ENCODE measurements around the gene BUB1B.
"Not testable (repeated sequence)": the region's sequence is repeated elsewhere in the genome, so short reads cannot be mapped to it uniquely, and the experiment has no call there.

Gene BUB1B

DNA sequence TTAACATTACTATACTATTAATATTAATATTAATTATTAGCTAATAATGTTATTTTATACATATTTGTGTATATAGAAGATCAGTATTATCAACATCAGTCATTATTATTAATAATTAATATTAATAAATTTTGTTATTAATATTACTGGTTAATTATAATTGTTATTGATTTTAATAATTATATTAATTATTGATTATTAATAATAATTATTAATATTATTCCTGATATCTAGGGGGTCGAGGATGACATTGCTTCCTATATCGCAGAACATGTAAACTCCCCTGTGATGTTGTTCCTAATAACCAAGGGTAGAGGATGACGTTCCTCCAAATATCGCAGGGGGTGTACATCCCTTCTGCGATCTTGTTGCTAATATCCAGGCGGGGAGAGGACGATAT lies 34.9 kb upstream of the BUB1B start:
- DNase-seq (ENCODE audit: insufficient read length, low spot score) (no peak), FAIRE-seq (no peak)
- TF ChIP-seq POU2F2 (IDR thresholded peaks at IDR 0.05; ENCODE audit: low read depth, low read length) (no peak), PAX5 (IDR thresholded peaks at IDR 0.05; ENCODE audit: insufficient read depth, low read length, severe bottlenecking) (no peak)

DNA sequence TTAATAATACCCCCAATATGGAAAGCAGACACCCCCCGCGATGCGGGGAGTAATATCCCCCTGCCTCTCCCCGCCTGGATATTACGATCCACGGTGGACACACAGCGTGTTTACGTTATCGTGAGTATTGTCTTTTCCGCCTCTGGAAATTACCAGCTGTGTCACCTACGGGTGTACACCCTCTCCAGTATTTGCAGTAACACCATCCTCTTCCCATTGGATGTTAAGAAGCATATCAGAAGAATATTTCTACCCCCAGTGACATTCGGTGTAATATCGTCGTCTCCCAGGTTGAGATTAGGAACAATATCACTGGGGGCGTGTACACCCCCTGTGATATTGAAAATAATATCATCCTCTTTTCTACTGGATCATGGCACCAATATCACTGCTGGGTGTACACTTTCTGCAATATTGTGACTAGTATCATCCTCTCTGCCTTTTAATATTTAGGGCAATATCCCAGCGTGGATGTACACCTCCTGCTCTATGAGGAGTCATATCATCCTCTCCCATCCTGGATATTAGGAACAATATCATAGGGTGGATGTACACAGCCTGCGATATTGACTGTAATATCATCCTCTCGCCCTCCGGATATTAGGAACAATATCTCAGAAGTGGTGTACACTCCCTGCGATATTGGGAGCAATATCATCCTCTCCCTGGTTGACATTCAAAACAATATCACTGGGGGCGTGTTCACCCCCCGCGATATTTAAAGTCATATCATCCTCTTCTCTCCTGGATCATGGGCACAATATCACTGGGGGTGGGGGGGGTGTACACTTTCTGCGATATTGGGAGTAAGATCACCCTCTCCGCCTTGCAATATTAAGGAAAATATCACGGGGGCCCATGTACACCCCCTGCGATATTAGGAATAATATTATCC lies 31.9 kb upstream of the BUB1B start:
- no peak for TF ChIP-seq POU2F2 (IDR thresholded peaks at IDR 0.05; ENCODE audit: low read depth, low read length)
- TF ChIP-seq PAX5 (IDR thresholded peaks at IDR 0.05; ENCODE audit: insufficient read depth, low read length, severe bottlenecking), result no peak
- TF ChIP-seq POLR2A (IDR thresholded peaks at IDR 0.05; ENCODE audit: low read depth, low read length), result no peak
- no peak for TF ChIP-seq TAF1 (IDR thresholded peaks at IDR 0.05; ENCODE audit: low read depth, low read length)
- no peak for TF ChIP-seq SPI1 (IDR thresholded peaks at IDR 0.05; ENCODE audit: low read depth, low read length)
- TF ChIP-seq POLR2AphosphoS5 (IDR thresholded peaks at IDR 0.05; ENCODE audit: low read depth, low read length), result no peak
- FAIRE-seq, result no peak

DNA sequence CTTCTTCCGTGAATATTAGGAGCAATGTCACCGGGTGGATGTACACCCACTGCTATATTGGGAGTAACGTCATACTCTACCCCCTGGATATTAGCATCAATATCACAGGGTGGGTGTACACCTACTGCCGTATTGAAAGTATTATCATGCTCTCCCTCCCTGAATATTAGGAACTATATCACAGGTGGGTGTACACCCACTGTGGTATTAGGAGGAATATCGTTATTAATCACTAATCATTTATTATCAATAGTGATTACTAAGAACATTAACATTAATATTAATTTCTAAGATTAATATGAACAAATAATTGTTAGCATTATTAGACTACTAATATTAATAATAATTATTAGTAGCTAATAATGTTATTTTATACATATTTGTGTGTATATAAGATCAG lies 30.8 kb upstream of the BUB1B start:
- no peak for TF ChIP-seq POU2F2 (IDR thresholded peaks at IDR 0.05; ENCODE audit: low read depth, low read length)
- no peak for TF ChIP-seq POLR2A (IDR thresholded peaks at IDR 0.05; ENCODE audit: low read depth, low read length)
- TF ChIP-seq PAX5 (IDR thresholded peaks at IDR 0.05; ENCODE audit: insufficient read depth, low read length, severe bottlenecking), result no peak
- TF ChIP-seq TAF1 (IDR thresholded peaks at IDR 0.05; ENCODE audit: low read depth, low read length), result no peak
- TF ChIP-seq SPI1 (IDR thresholded peaks at IDR 0.05; ENCODE audit: low read depth, low read length), result no peak
- no peak for TF ChIP-seq POLR2AphosphoS5 (IDR thresholded peaks at IDR 0.05; ENCODE audit: low read depth, low read length)
- no peak for FAIRE-seq

More for the DNA sequence above, 31.9 kb upstream of the BUB1B start:
- no peak for DNase-seq (ENCODE audit: insufficient read length, low spot score)

GRCh38 chr15:40130799-40131502 lies 29.9 kb upstream of the BUB1B start:
- no peak for TF ChIP-seq SPI1 (IDR thresholded peaks at IDR 0.05; ENCODE audit: low read depth, low read length)
- no peak for TF ChIP-seq POLR2AphosphoS5 (IDR thresholded peaks at IDR 0.05; ENCODE audit: low read depth, low read length)
- no peak for TF ChIP-seq POU2F2 (IDR thresholded peaks at IDR 0.05; ENCODE audit: low read depth, low read length)
- no peak for TF ChIP-seq TAF1 (IDR thresholded peaks at IDR 0.05; ENCODE audit: low read depth, low read length)
- TF ChIP-seq PAX5 (IDR thresholded peaks at IDR 0.05; ENCODE audit: insufficient read depth, low read length, severe bottlenecking), result no peak
- no peak for TF ChIP-seq POLR2A (IDR thresholded peaks at IDR 0.05; ENCODE audit: low read depth, low read length)
- FAIRE-seq (no peak), DNase-seq (ENCODE audit: insufficient read length, low spot score) (no peak)

More for the DNA sequence above, 30.8 kb upstream of the BUB1B start:
- DNase-seq (ENCODE audit: insufficient read length, low spot score), result no peak

GRCh38 chr15:40133544-40133943 lies 27.3 kb upstream of the BUB1B start:
- FAIRE-seq (no peak), DNase-seq (ENCODE audit: insufficient read length, low spot score) (no peak)
- TF ChIP-seq SPI1 (IDR thresholded peaks at IDR 0.05; ENCODE audit: low read depth, low read length), result no peak
- no peak for TF ChIP-seq POU2F2 (IDR thresholded peaks at IDR 0.05; ENCODE audit: low read depth, low read length)
- TF ChIP-seq POLR2A (IDR thresholded peaks at IDR 0.05; ENCODE audit: low read depth, low read length), result no peak
- no peak for TF ChIP-seq TAF1 (IDR thresholded peaks at IDR 0.05; ENCODE audit: low read depth, low read length)
- TF ChIP-seq PAX5 (IDR thresholded peaks at IDR 0.05; ENCODE audit: insufficient read depth, low read length, severe bottlenecking), result no peak
- no peak for TF ChIP-seq POLR2AphosphoS5 (IDR thresholded peaks at IDR 0.05; ENCODE audit: low read depth, low read length)

- no peak for DNase-seq (ENCODE audit: insufficient read length, low spot score)
- TF ChIP-seq PAX5 (IDR thresholded peaks at IDR 0.05; ENCODE audit: insufficient read depth, low read length, severe bottlenecking), result no peak
- TF ChIP-seq SPI1 (IDR thresholded peaks at IDR 0.05; ENCODE audit: low read depth, low read length), result no peak
- no peak for TF ChIP-seq POU2F2 (IDR thresholded peaks at IDR 0.05; ENCODE audit: low read depth, low read length)
- no peak for TF ChIP-seq POLR2A (IDR thresholded peaks at IDR 0.05; ENCODE audit: low read depth, low read length)
- TF ChIP-seq POLR2AphosphoS5 (IDR thresholded peaks at IDR 0.05; ENCODE audit: low read depth, low read length), result no peak
- no peak for TF ChIP-seq TAF1 (IDR thresholded peaks at IDR 0.05; ENCODE audit: low read depth, low read length)
- peak; percentile 78 for FAIRE-seq
These were observed 26.0 kb upstream of the BUB1B start for GRCh38 chr15:40134885-40135284.

GRCh38 chr15:40135846-40136450 lies 24.9 kb upstream of the BUB1B start:
- not testable (repeated sequence) for FAIRE-seq; DNase-seq (ENCODE audit: insufficient read length, low spot score)

GRCh38 chr15:40136470-40137302 lies 24.2 kb upstream of the BUB1B start:
- FAIRE-seq (no peak), DNase-seq (ENCODE audit: insufficient read length, low spot score) (no peak)
- TF ChIP-seq SPI1 (IDR thresholded peaks at IDR 0.05; ENCODE audit: low read depth, low read length), result no peak
- TF ChIP-seq POU2F2 (IDR thresholded peaks at IDR 0.05; ENCODE audit: low read depth, low read length), result no peak

All from GM12891 (cell line).